HFF-Myc (cell line): ENCODE results near the gene RUNX2.

ENCODE experiments used
- DNase-seq: peaks from one replicate; pipeline ENCODE4 v3.0.0-alpha.2; 2011; ENCODE audit warnings: low read depth; ENCODE audit errors: extremely low read depth
- H3K4me3 ChIP-seq: replicated peaks from 2 replicates; pipeline ENCODE4 v1.5.1; 2011; ENCODE audit warnings: low read depth, mild to moderate bottlenecking, control low read depth, low read length
- CTCF ChIP-seq: IDR thresholded peaks from 2 replicates; pipeline ENCODE4 v1.5.1; 2012; ENCODE audit warnings: mild to moderate bottlenecking, low read depth, low read length, control low read depth; ENCODE audit errors: missing control alignments

RUNX2 gene

DNA sequence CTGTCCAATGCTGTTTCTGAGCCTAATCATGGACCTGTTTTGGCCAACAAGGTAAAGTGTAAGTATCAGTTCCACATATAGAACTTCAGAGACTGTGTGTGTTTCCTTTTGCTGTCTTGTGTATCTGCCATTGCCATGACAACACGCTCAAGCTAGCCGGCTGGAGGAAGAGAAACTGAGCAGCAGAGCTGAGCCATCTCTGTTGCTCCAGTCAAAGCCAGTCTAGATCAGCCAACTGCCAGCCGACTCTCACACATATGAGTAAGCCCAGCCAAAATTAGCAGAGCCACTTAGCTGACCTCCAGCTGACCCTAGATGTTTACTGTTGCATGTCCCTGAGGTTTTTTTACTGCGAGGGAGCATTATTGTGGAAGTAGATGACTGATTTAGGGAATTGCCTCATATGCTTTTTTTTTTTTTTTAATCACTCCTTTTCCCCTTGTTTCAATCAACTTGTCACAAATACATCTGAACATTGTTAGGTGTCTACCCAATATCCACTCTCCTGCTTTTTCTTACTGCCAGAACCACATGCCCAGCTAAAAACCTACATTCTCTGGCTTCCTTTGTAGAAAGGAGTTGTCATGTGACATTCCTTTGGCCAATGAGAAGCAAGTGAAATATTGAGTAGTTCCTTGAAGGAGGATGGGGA lies 353.9 kb downstream of the RUNX2 start:
- no peak overlapping the region for H3K4me3 ChIP-seq
- DNase-seq: no peak
- no peak for TF ChIP-seq CTCF

- DNase-seq: peak; percentile 50
- no peak overlapping the region for H3K4me3 ChIP-seq
- no peak for TF ChIP-seq CTCF
These were observed 356.3 kb downstream of the RUNX2 start for GRCh38 chr6:45684476-45684875.

- H3K4me3 ChIP-seq: no peak overlapping the region
- no peak for TF ChIP-seq CTCF
- DNase-seq: no peak
These were observed 356.9 kb downstream of the RUNX2 start for GRCh38 chr6:45685076-45685475.

GRCh38 chr6:45686841-45687569 lies 358.9 kb downstream of the RUNX2 start:
- DNase-seq: no peak
- no peak for TF ChIP-seq CTCF
- H3K4me3 ChIP-seq: no peak overlapping the region

DNA sequence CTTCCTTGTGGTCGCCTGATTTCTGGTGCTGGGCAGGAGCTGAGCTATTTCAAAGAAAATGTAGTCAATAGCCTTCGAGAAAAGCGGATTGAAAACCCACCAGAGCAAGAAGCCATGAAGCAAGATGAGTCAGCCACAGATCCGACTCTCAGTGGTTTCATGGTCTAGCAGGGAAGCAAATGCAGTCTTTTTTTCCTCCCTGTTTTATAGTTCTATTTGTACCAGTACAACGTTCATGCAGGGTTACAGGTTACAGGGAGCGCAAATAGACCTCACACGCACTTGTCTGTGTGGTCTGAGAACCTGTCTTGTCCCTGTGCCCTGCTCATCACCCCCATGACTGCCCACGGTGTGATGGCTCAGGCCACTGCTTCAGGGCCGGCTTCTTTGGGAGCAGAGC lies 359.4 kb downstream of the RUNX2 start:
- H3K4me3 ChIP-seq: no peak overlapping the region
- TF ChIP-seq CTCF: no peak
- no peak for DNase-seq

DNA sequence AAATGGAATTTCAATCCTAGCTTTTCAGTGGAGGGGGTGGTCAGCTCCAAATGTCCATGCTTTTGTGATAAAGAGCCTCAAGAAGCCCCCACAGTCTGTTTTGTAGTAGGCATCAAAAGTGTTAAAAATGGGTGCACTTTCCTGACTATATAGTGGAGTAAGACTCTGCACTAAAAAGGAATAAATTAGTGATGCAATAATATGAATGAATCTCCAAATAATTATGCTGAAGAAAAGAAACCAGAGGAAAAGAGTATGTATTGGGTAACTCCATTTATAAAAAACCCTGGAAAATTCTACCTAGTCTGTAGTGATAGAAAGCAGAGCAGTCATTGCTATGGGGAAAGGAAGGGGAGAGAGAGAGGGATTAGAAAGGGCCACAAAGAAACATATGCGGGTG lies 360.1 kb downstream of the RUNX2 start:
- H3K4me3 ChIP-seq: no peak overlapping the region
- DNase-seq: no peak
- no peak for TF ChIP-seq CTCF
